Stimulated activated CD8-positive, alpha-beta memory T cell treated with anti-CD3 and anti-CD28 coated beads, Interleukin-4, amount 100 ng/mL, for 48 hours (primary cell): ENCODE results near the gene TMC8.
A peak's percentile ranks its signal among the peaks of the same experiment; 100 is the strongest.

Experiments
- DNase-seq: peaks from one replicate; pipeline ENCODE4 v3.0.0-alpha.2; 2020

The TMC8 gene

DNA sequence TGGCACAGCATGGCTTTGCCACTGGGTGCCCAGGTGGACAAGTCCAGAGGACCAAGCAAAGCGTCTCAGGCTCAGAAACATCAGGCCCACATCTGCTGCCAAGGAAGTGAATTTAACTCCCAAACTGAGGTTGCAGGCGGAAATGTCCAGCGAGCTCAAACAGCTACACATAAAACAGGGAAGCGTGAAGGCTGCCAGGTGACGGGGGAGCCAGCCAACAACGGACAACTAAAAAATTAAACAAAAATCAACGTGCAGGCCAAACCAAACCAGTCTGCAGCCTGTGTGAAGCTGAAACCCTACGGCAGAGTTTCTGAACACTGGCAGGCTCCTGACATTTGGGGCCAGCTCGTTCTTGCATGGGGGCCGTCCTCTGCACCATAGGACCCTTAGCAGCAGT lies 53.8 kb downstream of the TMC8 start:
- no peak for DNase-seq

DNA sequence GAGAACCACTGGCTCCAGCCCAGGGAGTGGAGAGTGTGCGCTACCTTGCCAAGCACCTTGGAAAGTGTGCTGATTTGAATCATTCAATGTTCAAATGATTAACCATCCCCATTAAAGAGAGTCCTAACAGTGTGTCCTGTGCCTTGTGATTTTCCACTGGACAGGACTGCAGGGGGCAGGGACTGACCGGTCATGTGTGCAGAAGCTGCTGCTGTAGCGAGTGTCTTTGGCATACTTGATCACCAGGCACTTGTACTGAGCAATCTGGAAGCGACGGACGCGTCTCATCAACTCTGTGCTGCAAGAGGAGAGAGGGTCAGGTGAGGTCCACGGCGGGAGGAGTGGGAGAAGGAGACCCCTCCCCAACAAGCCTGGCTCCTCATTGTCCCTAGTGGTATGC lies 54.3 kb downstream of the TMC8 start:
- DNase-seq, result no peak

DNA sequence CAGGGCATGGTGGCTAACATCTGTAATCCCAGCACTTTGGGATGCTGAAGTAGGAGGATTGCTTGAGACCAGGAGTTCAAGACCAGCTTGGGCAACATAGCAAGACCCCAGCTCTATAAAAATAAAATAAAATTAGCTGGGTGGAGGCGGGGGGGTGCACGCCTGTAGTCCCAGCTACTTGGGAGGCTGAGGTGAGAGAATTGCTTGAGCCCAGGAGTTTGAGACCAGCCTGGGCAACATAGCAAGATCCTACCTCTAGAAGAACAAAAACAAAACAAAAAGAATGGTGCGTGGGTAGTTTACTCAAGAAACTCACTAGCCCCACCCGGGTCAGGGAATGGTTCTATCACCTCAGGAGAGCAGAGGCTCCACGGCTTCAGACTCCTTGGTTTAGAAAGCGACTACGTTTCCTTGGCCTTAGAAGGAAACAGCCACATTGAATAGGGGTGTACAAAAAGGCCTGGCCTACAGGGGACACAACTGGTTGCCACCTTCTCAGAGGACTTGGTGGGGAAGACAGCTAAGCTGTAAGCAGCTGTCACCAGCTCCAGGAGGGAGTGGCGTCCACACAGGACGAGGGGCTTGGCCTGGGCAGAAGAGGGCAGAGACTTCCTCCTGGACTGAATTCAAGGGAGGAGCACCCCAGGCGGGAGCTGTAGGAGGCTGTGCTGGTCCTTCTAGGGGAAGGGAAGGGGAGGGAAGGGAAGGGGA lies 55.6 kb downstream of the TMC8 start:
- peak; percentile 44 for DNase-seq

DNA sequence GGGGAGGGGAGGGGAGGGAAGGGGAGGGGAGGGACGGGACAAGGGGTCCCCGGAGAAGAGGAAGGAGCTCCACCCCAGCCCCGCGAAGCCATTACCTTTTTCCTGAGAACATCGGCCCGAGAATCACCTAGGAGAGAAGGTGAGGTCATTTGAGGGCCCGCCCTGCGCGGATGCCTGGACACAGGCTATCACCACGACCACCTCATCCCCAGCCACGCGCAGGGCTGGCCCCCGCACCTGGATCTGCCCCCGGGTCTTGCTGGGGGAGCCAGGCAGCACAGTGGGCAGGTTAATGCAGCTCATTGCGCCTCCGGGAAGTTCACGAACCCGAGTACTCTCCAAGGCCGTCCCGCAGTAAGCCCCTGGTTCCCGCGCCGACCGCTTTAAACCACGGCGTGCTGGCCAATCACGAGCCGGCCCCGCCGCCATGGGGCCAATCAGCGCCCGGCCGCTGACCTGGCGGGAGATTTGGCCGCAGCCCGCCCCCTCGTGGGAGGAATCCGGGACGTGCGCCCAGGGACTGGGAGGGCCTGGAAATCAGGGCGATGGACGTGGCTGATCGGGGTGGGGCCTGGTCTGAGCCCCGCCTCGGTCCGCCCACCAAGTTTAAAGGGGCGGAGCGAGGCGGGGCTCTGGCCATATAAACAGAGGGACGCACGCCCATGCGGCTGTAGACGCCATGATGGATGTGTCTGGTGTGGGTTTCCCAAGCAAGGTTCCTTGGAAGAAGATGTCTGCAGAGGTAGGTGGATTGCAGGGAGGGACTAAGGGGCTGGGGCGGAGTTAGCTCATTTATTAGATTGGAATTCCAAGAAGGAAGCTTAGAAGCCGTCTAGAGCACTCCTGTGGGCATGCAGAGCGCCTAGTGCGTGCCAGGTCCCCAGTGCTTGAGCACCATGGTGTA lies 56.4 kb downstream of the TMC8 start, which contains the start of the genes AFMID and TK1:
AFMID (plus strand) TSS at position 671 of the 904 bp plus-strand sequence; CDS start at position 680, 9 bp downstream.
TK1 (minus strand) TSS at position 361 of the 904 bp plus-strand sequence; CDS start at position 303, 58 bp downstream.
- DNase-seq, result peak; percentile 98
